Astrocyte (in vitro differentiated cells and primary cell): ENCODE measurements around the gene C1orf116. TPM values are rescaled to one million over a fixed set of nuclear protein-coding genes. Genes with fewer than 3 reads are reported as not detected.

Experiments
- DNase-seq: peaks from one replicate; pipeline ENCODE4 v3.0.0-alpha.2; 2010; ENCODE audit warnings: low read depth
- FAIRE-seq: peaks from 2 replicates; lab custom pipeline; 2011; peaks lifted over from hg19 to GRCh38; lab: Jason Lieb, UNC
- H2AFZ ChIP-seq: 2 replicates; pipeline ENCODE4 v1.6.0; 2012; ENCODE audit warnings: low read depth, low read length, inconsistent platforms
- H3K27ac ChIP-seq: 2 replicates; pipeline ENCODE4 v1.5.1; 2011; ENCODE audit warnings: low read depth, low read length, inconsistent platforms
- H3K27me3 ChIP-seq: 2 replicates; pipeline ENCODE4 v1.6.0; 2011; ENCODE audit warnings: low read length, inconsistent platforms; ENCODE audit not compliant: insufficient read depth
- H3K36me3 ChIP-seq: 2 replicates; pipeline ENCODE4 v1.5.1; 2011; ENCODE audit warnings: low read length, inconsistent platforms; ENCODE audit not compliant: insufficient read depth
- H3K4me1 ChIP-seq: 2 replicates; pipeline ENCODE4 v1.5.1; 2011; ENCODE audit warnings: low read length, inconsistent platforms; ENCODE audit not compliant: insufficient read depth
- H3K4me2 ChIP-seq: 2 replicates; pipeline ENCODE4 v1.6.0; 2012; ENCODE audit warnings: low read length, inconsistent platforms
- H3K4me3 ChIP-seq: 2 replicates; pipeline ENCODE4 v1.5.1; 2011; ENCODE audit warnings: low read depth, mild to moderate bottlenecking, low read length, inconsistent platforms; ENCODE audit not compliant: insufficient read depth
- H3K79me2 ChIP-seq: 2 replicates; pipeline ENCODE4 v1.6.0; 2012; ENCODE audit warnings: mild to moderate bottlenecking, low read length, inconsistent platforms; ENCODE audit not compliant: insufficient read depth
- H3K9ac ChIP-seq: 2 replicates; pipeline ENCODE4 v1.6.0; 2012; ENCODE audit warnings: mild to moderate bottlenecking, low read length, inconsistent platforms
- H3K9me3 ChIP-seq: 2 replicates; pipeline ENCODE4 v1.5.1; 2012; ENCODE audit warnings: low read depth, mild to moderate bottlenecking, low read length, inconsistent platforms; ENCODE audit not compliant: insufficient read depth
- H4K20me1 ChIP-seq: 2 replicates; pipeline ENCODE4 v1.6.0; 2012; ENCODE audit warnings: low read length, inconsistent platforms; ENCODE audit not compliant: insufficient read depth
- H3K27ac Mint-ChIP-seq: one replicate; pipeline ENCODE4 v1.8.0; 2021; ENCODE audit warnings: mild to moderate bottlenecking, mixed read lengths; ENCODE audit not compliant: unreplicated experiment
- H3K27me3 Mint-ChIP-seq: one replicate; pipeline ENCODE4 v1.8.0; 2021; ENCODE audit warnings: low read depth, mixed read lengths; ENCODE audit not compliant: unreplicated experiment
- H3K36me3 Mint-ChIP-seq: one replicate; pipeline ENCODE4 v1.8.0; 2021; ENCODE audit warnings: low read depth, mixed read lengths; ENCODE audit not compliant: unreplicated experiment
- H3K4me1 Mint-ChIP-seq: one replicate; pipeline ENCODE4 v1.8.0; 2021; ENCODE audit warnings: low read depth, mixed read lengths; ENCODE audit not compliant: unreplicated experiment
- H3K4me3 Mint-ChIP-seq: one replicate; pipeline ENCODE4 v1.8.0; 2021; ENCODE audit warnings: mild to moderate bottlenecking, moderate library complexity, mixed read lengths; ENCODE audit not compliant: unreplicated experiment
- H3K9me3 Mint-ChIP-seq: one replicate; pipeline ENCODE4 v1.8.0; 2021; ENCODE audit warnings: mild to moderate bottlenecking, mixed read lengths; ENCODE audit not compliant: unreplicated experiment
- CTCF ChIP-seq: IDR thresholded peaks from 2 replicates; pipeline ENCODE4 v1.5.1; 2011; ENCODE audit warnings: low read depth, mild to moderate bottlenecking, inconsistent platforms, low read length, moderate library complexity; ENCODE audit not compliant: insufficient read depth
- EZH2 ChIP-seq: IDR thresholded peaks from 2 replicates; pipeline ENCODE4 v1.6.1; 2012; ENCODE audit warnings: mild to moderate bottlenecking, low read length, inconsistent platforms; ENCODE audit not compliant: insufficient read depth
- total RNA-seq: library from RNA; stranded (reverse); gene quantifications from 2 replicates; pipeline ENCODE4 v1.2.1, GENCODE V29; 2021

The C1orf116 gene
- total RNA-seq, 1 donor from 2014 or later: 0.86 TPM

GRCh38 chr1:207067185-207067584, 34.6 kb upstream of the C1orf116 start:
- Histone ChIP-seq H3K9me3 (no peaks in the 10 kb centered on the region), H4K20me1 (no peaks in the 10 kb centered on the region), H3K27me3 (no peaks in the 10 kb centered on the region), H3K27ac (no peak overlapping the region), H3K4me1 (no peaks in the 10 kb centered on the region), H3K36me3 (no peaks in the 10 kb centered on the region), H3K79me2 (no peaks in the 10 kb centered on the region), H3K4me2 (no peak overlapping the region), H3K4me3 (no peak overlapping the region), H3K9ac (no peak overlapping the region), H2AFZ (no peak overlapping the region)
- Mint-ChIP-seq H3K9me3 (no peaks in the 10 kb centered on the region), H3K4me3 (no peak overlapping the region), H3K27me3 (no peaks in the 10 kb centered on the region), H3K4me1 (no peaks in the 10 kb centered on the region), H3K27ac (no peak overlapping the region), H3K36me3 (peaks cover 25% of the 10 kb centered on the region)
- FAIRE-seq (no peak), DNase-seq (no peak)
- TF ChIP-seq CTCF (no peak), EZH2 (no peak)

- no peaks in the 10 kb centered on the region for H3K4me1 Mint-ChIP-seq
- Histone ChIP-seq H2AFZ (no peak overlapping the region), H3K36me3 (no peaks in the 10 kb centered on the region), H3K4me1 (no peaks in the 10 kb centered on the region), H3K27ac (no peak overlapping the region), H3K9ac (no peak overlapping the region), H3K4me3 (no peak overlapping the region), H4K20me1 (no peaks in the 10 kb centered on the region), H3K79me2 (no peaks in the 10 kb centered on the region), H3K27me3 (no peaks in the 10 kb centered on the region), H3K4me2 (no peak overlapping the region), H3K9me3 (no peaks in the 10 kb centered on the region)
- DNase-seq: no peak
- no peak for FAIRE-seq
- no peaks in the 10 kb centered on the region for H3K27me3 Mint-ChIP-seq
- no peak overlapping the region for H3K27ac Mint-ChIP-seq
- H3K4me3 Mint-ChIP-seq: no peak overlapping the region
- H3K36me3 Mint-ChIP-seq: peaks cover 24% of the 10 kb centered on the region
- H3K9me3 Mint-ChIP-seq: no peaks in the 10 kb centered on the region
- TF ChIP-seq CTCF (no peak), EZH2 (no peak)
These were observed 32.0 kb upstream of the C1orf116 start for GRCh38 chr1:207064561-207064960.

GRCh38 chr1:207063014-207063413, 30.5 kb upstream of the C1orf116 start:
- Mint-ChIP-seq H3K27ac (no peak overlapping the region), H3K4me1 (no peaks in the 10 kb centered on the region), H3K27me3 (no peaks in the 10 kb centered on the region), H3K9me3 (no peaks in the 10 kb centered on the region), H3K36me3 (peaks cover 24% of the 10 kb centered on the region), H3K4me3 (no peak overlapping the region)
- Histone ChIP-seq H3K4me2 (no peak overlapping the region), H3K9ac (no peak overlapping the region), H3K27me3 (no peaks in the 10 kb centered on the region), H3K4me1 (no peaks in the 10 kb centered on the region), H3K27ac (no peak overlapping the region), H3K9me3 (no peaks in the 10 kb centered on the region), H4K20me1 (no peaks in the 10 kb centered on the region), H3K36me3 (no peaks in the 10 kb centered on the region), H3K4me3 (no peak overlapping the region), H2AFZ (no peak overlapping the region), H3K79me2 (no peaks in the 10 kb centered on the region)
- FAIRE-seq (no peak), DNase-seq (no peak)
- TF ChIP-seq CTCF (no peak), EZH2 (no peak)
